Measurements from ENCODE around the gene AQP2. TPM values are rescaled to one million over a fixed set of nuclear protein-coding genes. Genes with fewer than 3 reads are reported as not detected.

Gene AQP2
- polyA plus RNA-seq, 3 donors, result 78.6 to 104 (median 97.4) TPM

DNA sequence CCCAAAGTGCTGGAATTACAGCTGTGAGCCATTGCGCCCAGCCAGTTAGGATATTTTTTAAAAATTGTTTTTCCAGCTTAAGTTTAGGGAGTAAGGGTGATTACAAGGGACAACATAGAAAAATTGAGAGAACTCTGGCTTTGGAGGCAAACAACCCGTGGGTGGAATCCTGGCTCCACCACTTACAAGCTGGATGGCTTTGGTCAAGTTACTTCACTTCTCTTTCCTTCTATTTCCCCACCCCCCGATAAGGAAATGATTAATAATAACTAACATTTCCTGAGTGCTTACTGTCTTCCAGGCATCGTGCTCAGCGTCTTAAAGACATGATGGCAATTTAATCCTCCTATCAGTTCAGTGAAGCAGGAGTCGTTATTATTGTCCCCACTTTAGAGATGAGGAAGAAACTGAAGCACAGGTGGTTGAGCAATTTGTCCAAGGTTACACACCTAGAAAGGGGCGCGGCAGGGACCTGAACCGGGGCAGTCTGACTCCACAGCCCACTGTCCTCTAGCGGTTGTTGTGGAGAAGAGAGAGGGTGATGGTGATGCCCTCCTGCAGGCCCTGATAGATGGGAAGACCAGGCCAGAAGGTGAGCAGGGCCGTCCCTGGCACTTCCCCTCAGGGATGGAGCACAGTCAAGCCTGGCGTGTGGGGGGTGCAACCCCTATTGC is 30.2 kb upstream of the AQP2 start:
- no peak for DNase-seq (ENCODE audit: low read depth in 3 of 3, low spot score in 2 of 3)

DNA sequence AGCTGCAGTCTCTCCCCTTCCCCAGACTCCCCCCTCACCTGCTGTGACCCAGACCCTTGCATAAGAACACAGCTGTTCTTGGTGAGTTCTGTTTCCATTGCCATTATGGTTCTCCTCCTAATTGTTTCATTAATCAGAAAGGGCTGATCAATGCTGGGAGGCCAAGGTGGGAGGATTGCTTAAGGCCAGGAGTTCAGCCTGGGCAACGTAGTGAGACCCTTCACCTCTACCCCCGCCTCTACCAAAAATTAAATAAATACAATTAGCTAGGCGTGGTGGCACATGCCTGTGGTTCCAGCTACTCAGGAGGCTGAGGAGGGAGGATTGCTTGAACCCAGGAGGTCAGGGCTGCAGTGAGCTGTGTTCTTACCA is 29.6 kb upstream of the AQP2 start:
- DNase-seq (ENCODE audit: low read depth in 3 of 3, low spot score in 2 of 3), result no peak

DNA sequence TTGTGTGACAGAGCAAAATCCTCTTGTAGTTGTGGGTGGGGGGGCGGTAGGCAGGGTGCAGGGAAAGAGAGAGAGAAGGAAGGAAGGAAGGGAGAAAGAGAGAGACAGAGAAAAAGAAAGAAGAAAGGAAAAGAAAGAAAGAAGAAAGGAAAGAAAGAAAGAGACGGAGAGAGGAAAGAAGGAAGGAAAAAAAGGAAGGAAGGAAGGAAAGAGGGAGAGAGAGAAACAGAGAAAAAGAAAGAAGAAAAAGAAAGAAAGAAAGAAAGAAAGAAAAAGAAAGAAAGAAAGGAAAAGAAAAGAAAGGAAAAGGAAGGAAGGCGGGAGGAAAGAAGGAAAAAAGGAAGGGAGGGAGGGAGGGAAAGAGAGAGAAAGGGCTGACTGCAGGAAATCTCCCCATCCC is 29.2 kb upstream of the AQP2 start:
- no peak for DNase-seq (ENCODE audit: low read depth in 3 of 3, low spot score in 2 of 3)

DNA sequence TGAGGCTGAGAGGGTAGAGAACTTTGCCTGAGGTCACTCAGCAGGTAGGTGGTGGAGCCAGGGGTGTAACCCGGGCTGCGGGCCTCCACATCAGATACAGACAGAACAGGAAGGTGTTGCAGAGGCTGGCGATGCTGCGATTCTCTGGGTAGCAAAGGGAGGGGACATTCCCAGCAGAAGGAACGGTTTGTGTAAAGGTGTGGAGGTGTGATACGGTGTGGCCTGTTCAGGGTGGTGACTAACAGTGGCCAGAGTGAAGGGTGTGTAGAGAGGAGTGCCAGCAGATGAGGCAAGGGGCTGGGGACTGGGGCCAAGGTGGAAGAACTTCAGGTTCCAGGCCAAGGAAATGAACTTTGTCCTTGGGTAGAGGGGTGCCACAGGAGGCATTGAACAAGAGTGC is 28.6 kb upstream of the AQP2 start:
- DNase-seq (ENCODE audit: low read depth in 3 of 3, low spot score in 2 of 3), result no peak

DNA sequence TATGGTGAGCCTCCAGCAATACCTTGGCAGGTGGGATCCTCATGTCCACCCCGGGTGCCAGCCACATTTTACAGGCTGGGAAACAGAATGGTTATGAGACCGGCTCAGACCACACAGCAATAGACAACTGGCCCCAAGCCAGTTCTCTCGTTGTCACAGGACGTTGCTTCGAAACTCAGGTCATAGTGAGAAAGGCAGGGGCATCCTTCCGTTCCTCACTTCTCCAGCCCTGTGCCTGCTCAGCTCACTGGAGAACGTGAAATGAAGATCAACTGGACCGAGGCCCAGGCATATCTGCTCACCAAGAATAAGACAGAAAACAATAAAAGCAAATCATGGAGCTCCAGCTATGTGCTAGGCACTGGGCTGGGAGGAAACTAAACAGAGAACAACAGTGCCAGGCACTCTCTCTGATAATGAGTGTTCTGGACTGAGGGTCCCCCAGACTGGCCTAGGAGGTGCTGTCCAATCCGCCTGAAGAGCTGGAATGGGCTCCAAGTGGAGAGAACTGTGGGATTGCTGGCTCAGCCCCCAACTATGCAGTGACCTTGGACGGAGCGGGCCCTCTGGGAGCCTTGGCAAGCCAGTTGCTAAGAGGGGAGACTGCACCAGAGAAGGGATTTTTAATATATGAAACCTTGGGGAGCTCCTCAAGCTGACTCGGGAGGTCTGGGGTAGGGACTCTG is 28.0 kb upstream of the AQP2 start:
- no peak for DNase-seq (ENCODE audit: low read depth in 3 of 3, low spot score in 2 of 3)

DNA sequence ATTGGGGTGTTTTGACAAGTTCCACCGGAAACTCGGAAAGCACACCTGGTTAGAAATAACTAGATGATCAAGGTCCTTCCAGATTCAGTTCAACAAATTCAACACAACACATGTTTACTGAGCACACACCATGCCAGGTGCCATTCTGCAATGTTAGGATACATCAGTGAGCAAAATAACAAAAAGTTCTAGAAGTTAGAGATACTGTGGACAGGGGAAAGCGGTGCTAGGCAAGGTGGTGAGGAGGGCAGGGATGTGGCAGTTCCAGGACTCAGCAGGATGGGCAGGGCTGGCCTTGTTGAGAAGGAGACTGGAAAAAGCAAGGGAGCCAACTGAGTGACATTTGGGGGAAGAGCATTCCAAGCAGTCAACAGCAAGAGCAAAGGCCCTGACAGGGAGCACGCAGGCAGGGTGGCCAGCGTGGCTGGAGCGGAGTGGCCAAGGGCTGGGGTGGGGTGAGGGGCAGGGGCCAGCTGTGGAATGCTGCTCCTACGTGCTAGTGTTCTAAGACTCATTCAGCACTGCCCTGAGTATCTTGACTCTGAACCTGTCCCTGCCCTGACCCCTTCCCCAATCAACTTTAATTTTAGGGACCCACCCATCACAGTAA is 27.4 kb upstream of the AQP2 start:
- DNase-seq (ENCODE audit: low read depth in 3 of 3, low spot score in 2 of 3), result no peak

DNA sequence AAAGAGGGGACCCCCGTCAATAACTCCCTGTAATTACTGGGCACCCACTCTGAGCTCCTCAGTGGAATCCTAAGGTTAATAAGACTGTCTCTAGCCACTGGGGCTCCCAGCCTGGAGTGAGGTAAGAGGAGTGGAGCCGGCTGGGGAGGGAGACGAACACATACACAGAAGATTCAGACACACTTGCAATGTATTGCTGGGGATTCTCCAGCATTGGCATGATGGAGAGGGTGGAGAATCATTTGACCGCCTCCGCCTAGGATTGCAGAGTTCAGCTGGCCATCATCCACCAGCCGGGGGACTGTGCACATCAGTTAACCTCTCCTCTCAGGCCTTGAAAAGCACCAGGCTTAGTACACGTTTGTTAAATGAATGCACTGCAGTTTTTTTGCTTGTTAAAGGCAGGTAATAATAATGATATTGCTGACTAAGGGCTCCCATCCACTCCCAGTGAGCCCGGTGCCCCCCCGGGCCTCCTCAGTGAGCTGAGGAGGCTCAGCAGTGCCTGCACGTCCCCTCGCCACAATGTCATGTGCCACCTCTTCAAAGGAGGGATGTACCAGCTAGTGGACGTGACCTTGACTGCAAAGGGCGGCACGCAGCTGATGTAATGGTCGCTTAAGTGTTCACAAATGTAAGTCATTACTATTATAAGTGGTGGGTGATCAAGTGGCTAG is 26.5 kb upstream of the AQP2 start:
- no peak for DNase-seq (ENCODE audit: low read depth in 3 of 3, low spot score in 2 of 3)

DNA sequence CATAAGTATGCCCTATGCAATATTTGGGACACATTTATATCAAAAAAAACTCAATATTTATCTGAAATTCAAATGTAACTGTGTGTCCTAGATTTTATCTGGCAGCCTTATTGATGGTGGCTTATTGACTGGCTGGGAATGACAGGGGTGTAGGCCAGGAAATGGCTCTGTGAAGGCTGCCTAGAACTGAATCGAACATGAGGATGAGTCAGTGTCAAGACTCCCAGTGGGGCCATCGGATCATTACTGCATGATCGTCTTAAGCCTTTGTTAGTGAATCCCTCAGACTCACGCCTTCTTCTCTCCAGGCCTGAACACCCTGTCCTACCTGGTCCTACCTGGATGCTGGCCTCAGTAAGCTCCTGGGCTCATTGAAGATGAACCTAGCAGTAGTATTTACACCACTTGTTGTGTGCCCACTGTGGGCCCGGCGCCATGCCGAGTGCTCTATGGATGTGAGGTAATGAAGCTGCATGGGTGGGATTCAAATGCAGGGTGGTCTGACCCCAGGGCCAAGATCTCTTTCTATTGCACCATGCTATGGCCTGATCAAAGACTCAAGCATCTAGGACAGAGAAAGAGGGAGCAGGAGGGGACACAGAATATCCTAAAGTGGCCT is 25.8 kb upstream of the AQP2 start:
- no peak for DNase-seq (ENCODE audit: low read depth in 3 of 3, low spot score in 2 of 3)

DNA sequence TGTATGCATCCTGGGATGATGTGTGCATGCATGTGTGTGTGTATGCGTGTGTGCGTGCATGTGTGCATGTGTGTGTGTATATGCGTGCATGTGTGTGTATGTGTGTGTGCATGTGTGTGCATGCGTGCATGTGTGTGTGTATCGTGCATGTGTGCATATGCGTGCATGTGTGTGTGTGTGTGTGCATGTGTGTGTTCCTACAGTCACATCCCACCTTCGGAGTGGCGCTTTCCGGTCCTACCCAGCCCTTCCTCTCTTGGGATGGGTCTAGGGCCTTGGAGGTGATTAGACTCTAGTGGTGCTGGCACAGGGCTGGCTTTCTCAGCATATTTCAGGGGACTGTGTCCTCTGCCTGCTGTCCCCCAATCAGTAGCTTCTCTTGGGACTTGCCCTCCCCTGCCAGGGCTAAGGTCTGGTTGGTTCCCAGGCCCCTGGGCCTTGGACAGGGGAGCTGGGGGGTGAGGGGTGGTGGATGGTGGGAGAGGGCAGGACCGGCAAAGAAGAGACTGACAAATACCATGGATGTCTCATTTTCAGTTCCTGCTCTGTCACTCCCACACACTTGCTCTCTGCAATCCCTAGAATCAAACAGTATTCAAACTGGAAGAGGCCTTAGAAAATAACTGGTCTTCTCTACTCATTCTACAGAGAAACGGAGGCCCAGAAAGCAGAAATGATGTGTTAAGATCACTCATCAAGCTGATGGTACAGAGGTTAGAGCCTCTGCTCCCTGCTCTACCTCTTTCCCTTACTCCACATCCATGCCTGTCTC is 24.9 kb upstream of the AQP2 start:
- DNase-seq (ENCODE audit: low read depth in 3 of 3, low spot score in 2 of 3), result no peak

DNA sequence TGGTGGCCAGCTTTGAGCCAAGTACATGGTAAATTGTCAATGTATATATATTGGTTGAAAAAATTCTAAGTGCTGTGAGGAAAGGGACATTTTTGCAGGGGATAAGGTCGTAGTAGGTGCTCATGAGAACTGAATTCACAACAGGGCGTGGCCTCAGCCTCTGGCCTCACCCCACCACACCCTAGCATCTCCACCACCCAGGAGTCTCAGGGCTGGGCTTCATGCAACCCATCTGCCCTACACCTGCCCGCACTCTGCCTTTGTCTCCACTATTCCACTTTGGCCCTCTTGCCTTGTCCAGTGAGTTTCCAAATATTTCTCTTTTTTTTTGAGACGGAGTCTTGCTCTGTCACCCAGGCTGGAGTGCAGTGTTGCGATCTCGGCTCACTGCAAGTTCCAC is 22.1 kb upstream of the AQP2 start:
- no peak for DNase-seq (ENCODE audit: low read depth in 3 of 3, low spot score in 2 of 3)

DNA sequence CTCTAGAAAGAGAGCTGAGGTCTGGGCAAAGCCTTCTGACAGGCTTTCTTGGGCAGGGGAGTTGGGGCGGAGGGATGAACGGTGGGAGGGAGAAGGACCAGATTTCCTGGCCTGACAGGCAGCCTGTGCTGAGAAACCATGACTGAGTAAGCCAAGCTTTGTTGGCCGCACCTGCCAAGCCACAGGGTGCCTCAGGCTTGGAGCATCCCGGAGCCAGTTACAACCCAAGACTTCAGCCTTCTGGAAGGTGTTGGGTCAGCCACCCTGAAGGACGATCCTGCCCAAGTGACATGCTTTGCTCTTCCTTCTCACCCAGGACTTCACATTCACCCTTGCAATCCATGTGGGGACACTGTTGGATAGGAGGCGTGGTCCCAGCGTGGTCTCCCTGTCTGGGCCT is 21.0 kb upstream of the AQP2 start:
- DNase-seq (ENCODE audit: low read depth in 3 of 3, low spot score in 2 of 3), result no peak

DNA sequence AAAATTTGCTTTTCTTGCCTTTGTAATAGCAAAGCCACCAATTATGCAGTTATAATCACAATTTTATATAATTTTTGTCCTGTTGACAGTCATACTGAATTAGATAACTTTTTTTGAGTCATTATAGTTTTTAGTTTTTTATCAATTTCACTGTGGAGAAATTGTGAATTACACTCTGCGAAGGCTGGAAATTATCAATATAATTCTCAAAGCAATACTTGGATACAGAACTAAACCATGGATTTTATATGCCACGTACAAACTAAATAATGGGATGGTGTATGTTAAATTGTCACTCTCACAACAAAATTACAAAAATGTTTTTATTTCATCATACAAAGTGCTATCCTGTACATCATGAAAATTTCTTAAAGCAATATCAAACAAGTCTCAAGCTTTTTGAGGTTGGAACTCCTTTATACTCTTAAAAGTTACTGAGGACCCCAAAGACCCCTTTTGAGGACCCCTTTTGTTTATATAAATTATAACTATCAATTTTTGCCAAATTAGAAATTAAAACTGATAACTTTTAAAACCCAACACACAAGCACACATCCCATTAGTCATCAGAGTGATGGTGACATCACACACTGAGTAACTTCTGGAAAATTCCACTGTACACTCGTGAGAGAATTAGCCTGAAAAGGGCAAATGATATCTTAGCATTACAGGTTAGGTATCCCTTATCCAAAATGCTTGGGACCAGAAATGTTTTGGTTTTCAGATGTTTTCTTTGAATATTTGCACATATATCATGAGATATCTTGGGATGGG is 19.8 kb upstream of the AQP2 start:
- DNase-seq (ENCODE audit: low read depth in 3 of 3, low spot score in 2 of 3), result no peak

DNA sequence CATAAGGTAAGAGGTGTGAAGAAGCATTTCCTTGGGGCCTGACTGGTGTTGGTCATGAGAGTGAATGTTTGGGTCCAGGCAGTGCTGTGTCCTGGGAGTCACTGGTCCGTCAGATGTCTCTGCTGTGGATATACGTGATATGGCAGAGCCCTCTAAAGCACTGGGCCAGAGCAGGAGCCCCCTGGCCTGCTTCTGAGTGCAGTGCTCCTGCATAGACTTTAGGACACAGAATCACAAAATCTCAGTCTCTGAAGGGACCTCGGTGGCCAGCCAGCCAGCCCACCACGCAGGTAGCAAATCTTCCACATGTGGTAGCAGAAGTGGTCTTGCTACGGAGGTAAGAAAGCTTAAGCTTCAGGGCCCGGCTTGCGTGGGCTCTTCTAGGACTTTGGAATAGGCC is 18.5 kb upstream of the AQP2 start:
- no peak for DNase-seq (ENCODE audit: low read depth in 3 of 3, low spot score in 2 of 3)

DNA sequence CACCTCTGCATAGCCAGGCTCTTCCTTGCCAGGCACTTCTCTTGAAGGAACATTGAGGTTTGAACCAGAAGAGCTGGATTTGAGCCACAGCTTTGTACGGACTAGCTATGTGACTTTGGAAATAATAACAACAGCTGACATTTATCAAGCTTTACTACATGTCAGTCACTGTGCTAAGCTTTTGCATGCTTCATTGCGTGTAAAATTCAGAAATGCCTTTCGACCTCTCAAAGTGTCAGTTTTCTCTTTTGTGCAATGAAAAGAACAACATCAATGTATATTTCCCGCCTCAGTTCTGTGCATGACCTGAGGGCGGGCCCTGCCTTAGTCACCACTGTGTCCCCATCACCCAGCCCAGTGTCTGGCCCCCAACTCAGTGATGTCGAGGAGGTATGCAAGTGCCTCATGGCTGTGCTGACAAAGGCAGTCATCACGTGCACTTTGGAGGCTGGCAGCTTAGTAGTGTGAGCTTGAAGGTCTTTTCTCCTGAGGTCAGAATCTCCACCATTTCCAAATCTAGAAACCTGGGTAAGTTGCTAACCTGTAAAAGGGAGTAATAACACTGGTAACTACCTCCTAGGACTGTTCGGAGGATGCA is 17.9 kb upstream of the AQP2 start:
- DNase-seq (ENCODE audit: low read depth in 3 of 3, low spot score in 2 of 3), result no peak

DNA sequence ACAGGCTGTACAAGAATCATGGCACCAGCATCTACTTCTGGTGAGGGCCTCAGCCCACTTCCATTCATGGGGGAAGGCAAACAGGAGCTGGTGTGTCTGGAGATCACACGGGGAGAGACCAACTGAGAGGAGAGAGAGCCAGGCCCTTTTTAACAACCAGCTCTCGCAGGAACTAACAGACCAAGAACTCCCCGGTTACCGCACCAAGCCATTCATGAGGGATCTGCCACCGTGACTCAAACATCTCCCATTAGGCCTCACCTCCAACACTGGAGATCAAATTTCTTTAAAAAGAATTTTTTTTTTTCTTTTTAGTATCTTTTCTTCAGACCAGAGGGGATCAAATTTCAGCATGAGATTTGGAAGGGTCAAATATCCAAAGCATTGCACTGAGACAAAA is 16.7 kb upstream of the AQP2 start:
- no peak for DNase-seq (ENCODE audit: low read depth in 3 of 3, low spot score in 2 of 3)

DNA sequence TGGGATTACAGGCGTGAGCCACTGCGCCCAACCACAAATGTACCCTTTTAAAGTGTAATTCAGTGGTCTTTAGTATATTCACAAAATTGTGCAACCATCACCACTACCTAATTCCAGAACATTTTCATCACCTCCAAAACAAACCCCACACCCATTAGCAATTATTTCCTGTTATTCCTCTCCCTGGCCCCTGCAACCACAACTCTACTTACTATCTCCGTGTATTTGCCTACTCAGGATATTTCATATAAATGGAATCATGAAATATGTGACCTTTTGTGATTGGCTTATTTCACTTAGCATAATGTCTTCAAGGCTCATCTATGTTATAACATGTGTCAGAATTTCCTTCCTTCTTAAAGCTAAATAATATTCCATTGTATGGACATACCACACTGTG is 16.0 kb upstream of the AQP2 start:
- DNase-seq (ENCODE audit: low read depth in 3 of 3, low spot score in 2 of 3), result no peak

DNA sequence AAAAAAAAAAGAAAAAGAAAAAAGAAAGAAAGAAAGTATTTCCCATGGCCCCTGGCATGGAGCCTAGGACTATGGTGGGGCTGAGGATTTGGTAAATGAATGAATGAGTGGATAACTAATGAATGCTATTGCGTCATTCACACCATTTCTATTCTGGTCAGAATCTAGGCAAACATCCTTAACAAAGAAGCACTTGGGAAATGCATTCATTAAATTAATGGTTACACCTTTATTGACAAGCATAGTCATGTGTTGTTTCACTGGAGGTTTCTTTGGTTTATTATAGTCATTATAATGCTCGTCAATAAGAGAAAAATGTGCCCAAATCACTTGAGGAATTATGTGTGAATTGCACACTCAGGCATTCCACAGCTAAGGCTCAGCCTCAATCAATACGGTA is 13.6 kb upstream of the AQP2 start:
- no peak for DNase-seq (ENCODE audit: low read depth in 3 of 3, low spot score in 2 of 3)

DNA sequence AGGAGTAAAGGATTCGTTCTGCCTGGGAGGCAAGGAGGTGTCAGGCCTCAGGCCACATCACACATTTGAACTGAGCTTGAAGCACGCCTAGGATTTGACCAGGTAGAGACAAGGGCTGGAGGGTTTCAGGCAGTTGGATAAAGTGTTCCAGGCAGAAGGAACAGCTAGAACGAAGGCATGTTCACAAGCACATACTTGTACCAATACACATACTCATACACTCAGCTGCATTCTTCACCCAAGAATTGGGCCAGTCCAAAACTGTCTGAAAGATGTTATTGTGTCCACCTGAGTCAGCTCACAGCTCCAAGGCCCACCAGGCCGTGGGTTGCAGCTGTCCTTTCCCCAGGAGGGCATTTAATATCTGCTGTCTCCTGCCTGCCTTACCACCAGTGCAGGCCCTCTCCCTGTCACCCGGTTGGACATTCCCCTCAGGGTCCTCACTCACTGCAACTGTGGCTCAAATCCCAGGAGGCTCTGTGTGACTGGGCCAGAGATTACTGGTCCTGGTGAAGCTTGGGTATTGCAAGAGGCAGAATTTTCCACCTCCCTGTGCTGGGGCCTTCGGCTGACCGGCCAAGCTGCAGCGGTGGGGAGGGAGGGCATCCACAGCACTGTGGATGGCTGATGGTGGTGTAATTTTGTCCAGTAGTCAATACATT is 12.8 kb upstream of the AQP2 start:
- no peak for DNase-seq (ENCODE audit: low read depth in 3 of 3, low spot score in 2 of 3)

DNA sequence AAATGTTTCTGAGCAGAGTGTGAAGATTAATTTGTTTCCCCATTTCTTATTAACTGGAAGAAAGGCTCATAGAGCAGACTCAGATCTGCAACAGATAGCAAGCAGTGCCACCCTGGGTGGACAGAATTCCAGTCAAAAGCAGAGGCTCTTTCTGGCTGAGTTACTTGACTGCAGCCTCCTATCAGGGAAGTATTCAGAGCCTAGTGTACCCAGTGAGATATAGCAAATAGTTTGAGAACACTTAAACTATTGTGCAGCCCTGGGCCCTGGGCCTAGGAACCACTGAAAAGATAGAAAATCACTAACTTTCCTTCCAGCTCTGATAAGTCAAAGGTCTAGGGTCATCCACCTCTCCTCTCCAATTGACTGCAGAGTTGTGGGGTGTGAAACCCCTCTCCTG is 11.2 kb upstream of the AQP2 start:
- DNase-seq (ENCODE audit: low read depth in 3 of 3, low spot score in 2 of 3), result no peak

Data from right renal cortex interstitium (tissue), 3 donors.